HepG2 (cell line): ENCODE measurements around the gene RHBDF2. TPM values are rescaled to one million over a fixed set of nuclear protein-coding genes. Genes with fewer than 3 reads are reported as not detected.

Source experiments
- AFF4 ChIP-seq: sonication (generic); formaldehyde crosslinking; IDR thresholded peaks from 2 replicates; pipeline ENCODE4 v1.4.0; 2020; ENCODE audit warnings: missing genetic modification reagents
- BRF2 ChIP-seq: sonication (generic); formaldehyde crosslinking; IDR thresholded peaks from 2 replicates; pipeline ENCODE4 v1.8.1; 2022; ENCODE audit warnings: mild to moderate bottlenecking, missing genetic modification reagents
- DMAP1 ChIP-seq: IDR thresholded peaks from 2 replicates; pipeline ENCODE4 v1.6.1; 2016
- ERF ChIP-seq: IDR thresholded peaks from 2 replicates; pipeline ENCODE4 v1.6.1; 2018; ENCODE audit warnings: missing biosample characterization, missing genetic modification reagents
- FOXJ3 ChIP-seq: sonication (generic); formaldehyde crosslinking; IDR thresholded peaks from 2 replicates; pipeline ENCODE4 v1.4.0; 2020; ENCODE audit warnings: missing genetic modification reagents, mild to moderate bottlenecking, borderline replicate concordance
- MAF1 ChIP-seq: sonication (generic); formaldehyde crosslinking; IDR thresholded peaks from 2 replicates; pipeline ENCODE4 v1.5.0; 2020; ENCODE audit warnings: missing genetic modification reagents, borderline replicate concordance
- MBD4 ChIP-seq: IDR thresholded peaks from 2 replicates; pipeline ENCODE4 v1.6.1; 2012; ENCODE audit warnings: low read length, inconsistent platforms, borderline replicate concordance
- SP4 ChIP-seq: sonication (generic); formaldehyde crosslinking; IDR thresholded peaks from 2 replicates; pipeline ENCODE4 v1.8.1; 2023; ENCODE audit warnings: mild to moderate bottlenecking, missing genetic modification reagents
- STAG1 ChIP-seq: sonication (generic); formaldehyde crosslinking; IDR thresholded peaks from 2 replicates; pipeline ENCODE4 v1.4.0; 2020; ENCODE audit warnings: missing genetic modification reagents
- ZBTB20 ChIP-seq: sonication (generic); formaldehyde crosslinking; IDR thresholded peaks from 2 replicates; pipeline ENCODE4 v1.8.1; 2023; ENCODE audit warnings: missing genetic modification reagents, low read depth, mild to moderate bottlenecking, borderline replicate concordance
- ZNF275 ChIP-seq: sonication (generic); formaldehyde crosslinking; IDR thresholded peaks from 2 replicates; pipeline ENCODE4 v1.8.0; 2022; ENCODE audit warnings: missing genetic modification reagents, mild to moderate bottlenecking, inconsistent platforms, borderline replicate concordance
- ZNF292 ChIP-seq: sonication (generic); formaldehyde crosslinking; IDR thresholded peaks from 2 replicates; pipeline ENCODE4 v1.8.1; 2022; ENCODE audit warnings: mild to moderate bottlenecking, low read depth, missing genetic modification reagents, borderline replicate concordance
- ZNF512B ChIP-seq: sonication (generic); formaldehyde crosslinking; IDR thresholded peaks from 2 replicates; pipeline ENCODE4 v1.5.1; 2020; ENCODE audit warnings: missing genetic modification reagents, mild to moderate bottlenecking, borderline replicate concordance
- ZNF574 ChIP-seq: sonication (generic); formaldehyde crosslinking; IDR thresholded peaks from 2 replicates; pipeline ENCODE4 v1.4.0; 2020; ENCODE audit warnings: missing genetic modification reagents
- ZNF674 ChIP-seq: sonication (generic); formaldehyde crosslinking; IDR thresholded peaks from 2 replicates; pipeline ENCODE4 v1.5.0; 2020; ENCODE audit warnings: low read depth, mild to moderate bottlenecking, missing genetic modification reagents
- ZNF75D ChIP-seq: sonication (generic); formaldehyde crosslinking; IDR thresholded peaks from 2 replicates; pipeline ENCODE4 v1.8.1; 2023; ENCODE audit warnings: missing genetic modification reagents, mild to moderate bottlenecking, borderline replicate concordance
- ZNF816 ChIP-seq: sonication (generic); formaldehyde crosslinking; IDR thresholded peaks from 2 replicates; pipeline ENCODE4 v1.8.0; 2022; ENCODE audit warnings: missing genetic modification reagents, mild to moderate bottlenecking, borderline replicate concordance
- ZNF891 ChIP-seq: sonication (generic); formaldehyde crosslinking; IDR thresholded peaks from 2 replicates; pipeline ENCODE4 v1.5.0; 2020; ENCODE audit warnings: mild to moderate bottlenecking, missing genetic modification reagents
- polyA plus RNA-seq, 8 experiments: library from polyadenylated mRNA; depleted of rRNA in 3 of 8; stranded (reverse) in 7 of 8; unstranded in 1 of 8; fragments of >200 nt; fragmentation: Illumina TruSeq in 4 of 8; extraction: Trizol in 4 of 8; gene quantifications; 2 replicates each; pipeline versions ENCODE4 v1.2.1 to v1.2.3, GENCODE V29; 2011 to 2016; ENCODE audit warnings: low read depth in 4 of 8, missing spikeins in 1 of 8, mixed read lengths in 1 of 8; ENCODE audit not compliant: insufficient read depth in 1 of 8
- total RNA-seq, 5 experiments: library from RNA; depleted of rRNA; stranded (reverse); fragments of >200 nt; fragmentation: Illumina TruSeq; extraction: Trizol; gene quantifications; 2 replicates each; pipeline ENCODE4 v1.2.3, GENCODE V29; 2016; ENCODE audit warnings: low read depth in 1 of 5

The RHBDF2 gene
- total and polyA plus RNA-seq, 2 of the 13 experiments (the other 11 are each of a cell fraction or from before 2014, with no cell fraction given) = 7.8 to 24.2 TPM

GRCh38 chr17:76530095-76530723 lies 29.0 kb upstream of the RHBDF2 start (continued):
- peak; percentile 72; the same call in 1 of the 2 replicates for TF ChIP-seq AFF4 (CRISPR knock-in tag)
- no peak for TF ChIP-seq ZNF512B (CRISPR knock-in tag)
- TF ChIP-seq ZNF674 (CRISPR knock-in tag) = no peak
- TF ChIP-seq FOXJ3 = no peak
- no peak for TF ChIP-seq ZNF75D (CRISPR knock-in tag)
- TF ChIP-seq MAF1 = no peak
- no peak for TF ChIP-seq ZNF816
- TF ChIP-seq ZNF574 (CRISPR knock-in tag) = peak; percentile 34; the same call in 1 of the 2 replicates
- TF ChIP-seq ZNF292 (CRISPR knock-in tag) = no peak
- TF ChIP-seq BRF2 (CRISPR knock-in tag) = no peak
- TF ChIP-seq DMAP1 (CRISPR knock-in tag) = no peak
- TF ChIP-seq ZNF891 = no peak
- TF ChIP-seq ERF (CRISPR knock-in tag) = no peak
- no peak for TF ChIP-seq ZBTB20 (CRISPR knock-in tag)
- no peak for TF ChIP-seq MBD4
- no peak for TF ChIP-seq STAG1
- no peak for TF ChIP-seq ZNF275 (CRISPR knock-in tag)
- TF ChIP-seq SP4 (CRISPR knock-in tag) = no peak
